DMS 273 treated with DMSO at 0.1 percent for 48 hours (cell line): ENCODE data around the gene NOXA1.
"Not testable (repeated sequence)": the region's sequence is repeated elsewhere in the genome, so short reads cannot be mapped to it uniquely, and the experiment has no call there.

Source experiments
- DNase-seq: peaks from one replicate; lab custom pipeline; 2025; lab: John Stamatoyannopoulos, UW

The NOXA1 gene

GRCh38 chr9:137422604-137423513 is at the start of gene NOXA1, which contains the start of gene EXD3:
Gene NOXA1, plus strand, starts transcription at chr9:137423393. Its CDS starts 137 bp downstream, at chr9:137423530.
Gene EXD3, minus strand, starts transcription at chr9:137423162. Its CDS starts 27,805 bp downstream, at chr9:137395357.
- DNase-seq = peak; percentile 46

GRCh38 chr9:137373611-137373980 is 49.6 kb upstream of the NOXA1 start:
- no peak for DNase-seq

- no peak for DNase-seq
Measured at GRCh38 chr9:137374131-137374845, 48.9 kb upstream of the NOXA1 start.

- no peak for DNase-seq
Measured at GRCh38 chr9:137375321-137376058, 47.7 kb upstream of the NOXA1 start.

GRCh38 chr9:137376386-137376785 is 46.8 kb upstream of the NOXA1 start:
- DNase-seq = no peak

- DNase-seq = not testable (repeated sequence)
Measured at GRCh38 chr9:137378688-137379410, 44.3 kb upstream of the NOXA1 start.

GRCh38 chr9:137379761-137380161 is 43.4 kb upstream of the NOXA1 start:
- no peak for DNase-seq

GRCh38 chr9:137380171-137380570 is 43.0 kb upstream of the NOXA1 start:
- no peak for DNase-seq

GRCh38 chr9:137380606-137381005 is 42.6 kb upstream of the NOXA1 start:
- DNase-seq = no peak

- no peak for DNase-seq
Measured at GRCh38 chr9:137381501-137382443, 41.4 kb upstream of the NOXA1 start.

- DNase-seq = no peak
Measured at GRCh38 chr9:137382444-137383080, 40.6 kb upstream of the NOXA1 start.

GRCh38 chr9:137383081-137383783 is 40.0 kb upstream of the NOXA1 start:
- DNase-seq = no peak

- DNase-seq = no peak
Measured at GRCh38 chr9:137383784-137384756, 39.1 kb upstream of the NOXA1 start.

- no peak for DNase-seq
Measured at GRCh38 chr9:137385061-137385655, 38.0 kb upstream of the NOXA1 start.

GRCh38 chr9:137386507-137387113 is 36.6 kb upstream of the NOXA1 start:
- not testable (repeated sequence) for DNase-seq

- DNase-seq = no peak
Measured at GRCh38 chr9:137387114-137387890, 35.9 kb upstream of the NOXA1 start.
